NCI-H524 treated with DMSO at 0.1 percent for 48 hours (cell line): ENCODE results near the gene GLP1R.
"Not testable (repeated sequence)": the region's sequence is repeated elsewhere in the genome, so short reads cannot be mapped to it uniquely, and the experiment has no call there.

ENCODE experiments used
- DNase-seq: peaks from one replicate; lab custom pipeline; 2025; lab: John Stamatoyannopoulos, UW

GLP1R gene

DNA sequence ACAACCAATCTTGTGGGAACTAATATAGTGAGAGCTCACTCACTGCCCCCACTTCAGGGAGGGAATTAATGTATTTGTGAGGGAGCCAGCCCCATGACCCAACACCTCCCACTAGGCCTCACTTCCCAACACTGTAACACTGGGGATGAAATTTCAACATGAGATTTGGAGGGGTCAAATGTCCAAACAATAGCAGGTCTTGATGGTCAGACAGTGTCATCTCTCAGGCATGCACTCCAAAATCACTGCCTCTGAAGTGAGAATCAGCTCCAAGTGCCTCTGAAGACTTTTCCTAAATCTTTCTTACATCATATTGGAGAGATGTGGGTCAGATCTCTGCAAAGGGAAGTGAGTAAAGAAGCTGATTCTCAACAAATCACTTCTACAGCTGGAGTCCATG is 80.3 kb downstream of the GLP1R start:
- no peak for DNase-seq

DNA sequence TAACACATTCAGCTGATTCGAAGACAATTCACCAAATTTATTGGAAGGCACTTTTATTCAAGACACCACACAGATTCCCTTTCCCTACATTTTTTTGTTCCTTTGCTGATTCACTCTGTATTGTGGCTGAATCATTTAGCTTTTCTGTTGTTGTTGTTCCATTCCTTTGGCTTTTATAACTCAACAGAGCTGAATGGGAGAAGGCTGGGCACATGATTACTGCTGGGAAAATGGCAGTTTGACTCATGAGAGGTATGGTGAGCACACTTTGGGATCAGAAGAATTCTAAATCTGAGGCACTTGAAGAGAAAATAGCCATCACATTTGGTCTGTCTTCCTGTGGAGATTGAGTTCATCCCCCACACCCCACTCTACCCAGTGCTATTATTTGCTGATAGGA is 82.1 kb downstream of the GLP1R start:
- DNase-seq = no peak

DNA sequence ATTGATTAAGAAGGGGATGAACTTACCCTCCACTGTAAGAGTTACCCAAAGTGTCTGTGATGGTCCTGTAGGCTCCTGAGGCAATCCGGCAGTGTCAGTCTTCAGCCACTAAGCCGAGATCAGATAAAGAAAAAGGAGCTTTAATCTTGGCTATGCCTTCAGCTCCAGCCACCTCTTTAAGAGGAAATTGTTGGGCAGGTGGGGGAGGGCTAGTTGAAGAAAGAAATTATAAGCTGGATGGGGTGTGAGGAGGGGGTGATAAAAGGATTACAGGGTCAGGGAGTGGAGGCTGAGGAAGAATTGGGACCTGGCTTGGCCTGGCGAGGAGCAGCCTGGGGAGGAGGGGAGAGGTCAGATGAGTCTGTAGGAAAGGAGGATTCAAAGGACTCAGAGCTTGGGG is 86.2 kb downstream of the GLP1R start:
- DNase-seq = not testable (repeated sequence)

DNA sequence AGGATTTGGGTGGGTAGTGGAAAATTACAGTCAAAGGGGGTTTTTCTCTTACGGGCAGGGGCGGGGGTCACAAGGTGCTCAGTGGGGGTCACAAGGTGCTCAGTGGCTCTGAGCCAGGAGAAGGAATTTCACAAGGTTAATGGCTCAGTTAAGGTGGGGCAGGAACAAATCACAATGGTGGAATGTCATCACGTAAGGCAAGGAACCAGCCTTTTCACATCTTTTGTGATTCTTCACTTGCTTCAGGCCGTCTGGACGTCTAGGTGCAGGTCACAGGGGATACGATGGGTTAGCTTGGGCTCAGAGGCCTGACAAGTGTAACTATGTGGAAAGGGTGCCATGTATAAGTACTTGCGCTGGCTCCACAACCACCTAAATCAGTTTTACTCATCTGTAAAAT is 87.6 kb downstream of the GLP1R start:
- DNase-seq = not testable (repeated sequence)

DNA sequence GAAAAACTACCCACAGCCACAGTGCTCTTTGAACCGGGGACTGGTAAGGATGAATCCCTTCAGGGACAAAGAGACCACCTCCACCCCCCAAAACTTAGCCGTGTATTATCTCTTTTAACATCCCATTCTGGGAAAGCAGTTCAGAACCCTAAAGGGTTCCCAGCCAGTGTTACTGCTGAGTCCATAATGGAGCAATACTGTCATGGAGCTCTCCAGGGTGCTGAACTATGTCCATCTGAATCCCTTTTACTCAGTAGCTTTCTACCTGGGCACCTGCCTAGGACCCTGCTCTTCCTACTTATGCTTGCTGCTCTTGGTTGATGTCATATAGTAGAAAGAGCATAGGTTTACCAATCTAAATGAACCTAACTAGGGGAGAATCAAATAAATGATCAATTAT is 88.7 kb downstream of the GLP1R start:
- DNase-seq = no peak
